HepG2 (cell line): ENCODE data around the gene TCFL5. TPM values are rescaled to one million over a fixed set of nuclear protein-coding genes. Genes with fewer than 3 reads are reported as not detected.
A peak's percentile ranks its signal among the peaks of the same experiment; 100 is the strongest.

ENCODE experiments used
- AHDC1 ChIP-seq: sonication (generic); formaldehyde crosslinking; IDR thresholded peaks from 2 replicates; pipeline ENCODE4 v1.5.1; 2020; ENCODE audit warnings: mild to moderate bottlenecking, missing genetic modification reagents, borderline replicate concordance
- AKAP8 ChIP-seq: sonication (generic); formaldehyde crosslinking; IDR thresholded peaks from 2 replicates; pipeline ENCODE4 v1.5.1; 2020; ENCODE audit warnings: mild to moderate bottlenecking, missing genetic modification reagents
- CBX1 ChIP-seq: IDR thresholded peaks from one replicate; pipeline ENCODE4 v1.6.1; 2016; ENCODE audit warnings: antibody characterized with exemption, low read depth
- HDAC1 ChIP-seq: sonication (generic); formaldehyde crosslinking; IDR thresholded peaks from 2 replicates; pipeline ENCODE4 v1.5.1; 2020; ENCODE audit warnings: mild to moderate bottlenecking, missing genetic modification reagents
- HDAC2 ChIP-seq: sonication (generic); formaldehyde crosslinking; IDR thresholded peaks from 2 replicates; pipeline ENCODE4 v1.4.0; 2020; ENCODE audit warnings: missing genetic modification reagents
- IRF9 ChIP-seq: sonication (generic); formaldehyde crosslinking; IDR thresholded peaks from 2 replicates; pipeline ENCODE4 v1.8.0; 2022; ENCODE audit warnings: missing genetic modification reagents, mild to moderate bottlenecking, borderline replicate concordance
- KAT7 ChIP-seq: IDR thresholded peaks from 2 replicates; pipeline ENCODE4 v1.6.1; 2018; ENCODE audit warnings: borderline replicate concordance, missing compliant biosample characterization
- MAZ ChIP-seq, 2 experiments: sonication (generic) in 1 of 2; formaldehyde crosslinking in 1 of 2; IDR thresholded peaks; 2 replicates each; pipeline versions ENCODE4 v1.5.0 to v1.6.1; 2012 to 2020; ENCODE audit warnings: low read depth in 2 of 2, mild to moderate bottlenecking in 2 of 2, borderline replicate concordance in 1 of 2, improper control_type of control experiment in 1 of 2, low read length in 1 of 2, missing genetic modification reagents in 1 of 2, moderate library complexity in 1 of 2
- MXD1 ChIP-seq: sonication (generic); formaldehyde crosslinking; IDR thresholded peaks from 2 replicates; pipeline ENCODE4 v1.4.0; 2020; ENCODE audit warnings: mild to moderate bottlenecking, missing genetic modification reagents
- NPAS2 ChIP-seq: sonication (generic); formaldehyde crosslinking; IDR thresholded peaks from 2 replicates; pipeline ENCODE4 v1.8.0; 2022; ENCODE audit warnings: mild to moderate bottlenecking, missing genetic modification reagents, borderline replicate concordance
- NR2C2 ChIP-seq: sonication (generic); formaldehyde crosslinking; IDR thresholded peaks from 2 replicates; pipeline ENCODE4 v1.4.0; 2020; ENCODE audit warnings: missing genetic modification reagents, mild to moderate bottlenecking, moderate library complexity, borderline replicate concordance
- NRL ChIP-seq: sonication (generic); formaldehyde crosslinking; IDR thresholded peaks from 2 replicates; pipeline ENCODE4 v1.5.0; 2020; ENCODE audit warnings: missing genetic modification reagents, mild to moderate bottlenecking, moderate library complexity, borderline replicate concordance
- ZFP1 ChIP-seq: IDR thresholded peaks from 2 replicates; pipeline ENCODE4 v1.6.1; 2016
- ZFY ChIP-seq: sonication (generic); formaldehyde crosslinking; IDR thresholded peaks from 2 replicates; pipeline ENCODE4 v1.4.0; 2020; ENCODE audit warnings: missing genetic modification reagents
- ZMYM4 ChIP-seq: sonication (generic); formaldehyde crosslinking; IDR thresholded peaks from 2 replicates; pipeline ENCODE4 v1.8.1; 2023; ENCODE audit warnings: mild to moderate bottlenecking, missing genetic modification reagents
- ZNF563 ChIP-seq: sonication (generic); formaldehyde crosslinking; IDR thresholded peaks from 2 replicates; pipeline ENCODE4 v1.8.0; 2022; ENCODE audit warnings: mild to moderate bottlenecking, moderate library complexity, missing genetic modification reagents
- ZSCAN21 ChIP-seq: sonication (generic); formaldehyde crosslinking; IDR thresholded peaks from 2 replicates; pipeline ENCODE4 v1.8.0; 2022; ENCODE audit warnings: mild to moderate bottlenecking, missing genetic modification reagents, moderate library complexity, borderline replicate concordance
- polyA plus RNA-seq, 8 experiments: library from polyadenylated mRNA; depleted of rRNA in 3 of 8; stranded (reverse) in 7 of 8; unstranded in 1 of 8; fragments of >200 nt; fragmentation: Illumina TruSeq in 4 of 8; extraction: Trizol in 4 of 8; gene quantifications; 2 replicates each; pipeline versions ENCODE4 v1.2.1 to v1.2.3, GENCODE V29; 2011 to 2016; ENCODE audit warnings: low read depth in 4 of 8, missing spikeins in 1 of 8, mixed read lengths in 1 of 8; ENCODE audit not compliant: insufficient read depth in 1 of 8
- total RNA-seq, 5 experiments: library from RNA; depleted of rRNA; stranded (reverse); fragments of >200 nt; fragmentation: Illumina TruSeq; extraction: Trizol; gene quantifications; 2 replicates each; pipeline ENCODE4 v1.2.3, GENCODE V29; 2016; ENCODE audit warnings: low read depth in 1 of 5

The TCFL5 gene
- total and polyA plus RNA-seq, 2 of the 13 experiments (the other 11 are each of a cell fraction or from before 2014, with no cell fraction given), result 14.8 to 20.0 TPM

- peak; percentile 71; the same call in 1 of the 2 replicates for TF ChIP-seq KAT7
- TF ChIP-seq CBX1, result peak; percentile 82
- TF ChIP-seq NR2C2 (CRISPR knock-in tag), result peak; percentile 64; the same call in 1 of the 2 replicates
- peak; percentile 53 for TF ChIP-seq MXD1 (CRISPR knock-in tag)
- no peak for TF ChIP-seq MAZ (IDR thresholded peaks at IDR 0.05; ENCODE audit: borderline replicate concordance, low read depth, low read length)
- TF ChIP-seq MAZ (CRISPR knock-in tag; IDR thresholded peaks at IDR 0.05; ENCODE audit: low read depth), result peak; percentile 86
- peak; percentile 71; the same call in 1 of the 2 replicates for TF ChIP-seq ZSCAN21 (CRISPR knock-in tag)
- peak; percentile 36; the same call in 1 of the 2 replicates for TF ChIP-seq ZMYM4 (CRISPR knock-in tag)
- TF ChIP-seq ZFY (CRISPR knock-in tag), result peak; percentile 67
- TF ChIP-seq NPAS2 (CRISPR knock-in tag), result no peak
- no peak for TF ChIP-seq AHDC1
- peak; percentile 64 for TF ChIP-seq HDAC1
- no peak for TF ChIP-seq ZFP1 (CRISPR knock-in tag)
- 0 out of 2 replicates have a peak, but pooled peaks have one; percentile 70 for TF ChIP-seq NRL (CRISPR knock-in tag)
- TF ChIP-seq AKAP8, result peak; percentile 92
- peak; percentile 14 for TF ChIP-seq ZNF563 (CRISPR knock-in tag)
- peak; percentile 95 for TF ChIP-seq IRF9
- peak; percentile 42; the same call in 1 of the 2 replicates for TF ChIP-seq HDAC2 (CRISPR knock-in tag)
Observed at GRCh38 chr20:62795023-62795761, 66.4 kb downstream of the TCFL5 start (continued).
